Mesenchymal stem cell (in vitro differentiated cells and primary cell): ENCODE results near the gene SHROOM1.
A peak's percentile ranks its signal among the peaks of the same experiment; 100 is the strongest.

Source experiments
- DNase-seq: peaks from one replicate; pipeline ENCODE4 v3.0.0-alpha.2; 2013
- H2AFZ ChIP-seq: one replicate; pipeline ENCODE4 v1.6.1; 2013; ENCODE audit warnings: low read depth, mild to moderate bottlenecking, control low read depth, inconsistent platforms, low read length, moderate library complexity
- H2AK5ac ChIP-seq: 2 replicates; pipeline ENCODE4 v1.6.1; 2013; ENCODE audit warnings: low read length, moderate library complexity, mild to moderate bottlenecking, inconsistent platforms; ENCODE audit not compliant: severe bottlenecking
- H2BK120ac ChIP-seq: one replicate; pipeline ENCODE4 v1.6.1; 2013; ENCODE audit warnings: low read depth, mild to moderate bottlenecking, inconsistent platforms, low read length, moderate library complexity
- H2BK12ac ChIP-seq, 2 experiments: one replicate each; pipeline ENCODE4 v1.6.1; 2013; ENCODE audit warnings: inconsistent platforms in 2 of 2, low read length in 2 of 2, mild to moderate bottlenecking in 2 of 2, moderate library complexity in 2 of 2, control low read depth in 1 of 2
- H2BK15ac ChIP-seq: one replicate; pipeline ENCODE4 v1.6.1; 2013; ENCODE audit warnings: mild to moderate bottlenecking, low read depth, inconsistent platforms; ENCODE audit not compliant: poor library complexity, severe bottlenecking
- H2BK5ac ChIP-seq: 2 replicates; pipeline ENCODE4 v1.6.1; 2013; ENCODE audit warnings: low read depth, mild to moderate bottlenecking, low read length, control low read depth, inconsistent platforms; ENCODE audit not compliant: poor library complexity, severe bottlenecking
- H3K14ac ChIP-seq, 2 experiments: one replicate each; pipeline ENCODE4 v1.6.1; 2013; ENCODE audit warnings: inconsistent platforms in 2 of 2, low read length in 2 of 2, control low read depth in 1 of 2, mild to moderate bottlenecking in 1 of 2, moderate library complexity in 1 of 2
- H3K18ac ChIP-seq, 2 experiments: one replicate each; pipeline ENCODE4 v1.6.1; 2013; ENCODE audit warnings: inconsistent platforms in 2 of 2, low read length in 2 of 2, control low read depth in 1 of 2, low read depth in 1 of 2, mild to moderate bottlenecking in 1 of 2
- H3K23ac ChIP-seq, 2 experiments: one replicate each; pipeline ENCODE4 v1.6.1; 2013; ENCODE audit warnings: inconsistent platforms in 2 of 2, low read length in 2 of 2, mild to moderate bottlenecking in 2 of 2, moderate library complexity in 2 of 2, control low read depth in 1 of 2
- H3K27ac ChIP-seq: 2 replicates; pipeline ENCODE4 v1.5.1; 2013; ENCODE audit warnings: mild to moderate bottlenecking, moderate library complexity, low read length, control low read depth, inconsistent platforms; ENCODE audit not compliant: poor library complexity, severe bottlenecking
- H3K27me3 ChIP-seq, 2 experiments: 2 replicates each; pipeline versions ENCODE4 v1.6.1 to v1.7.0; 2013; ENCODE audit warnings: low read length in 2 of 2, mild to moderate bottlenecking in 2 of 2, moderate library complexity in 2 of 2, control low read depth in 1 of 2, inconsistent platforms in 1 of 2; ENCODE audit not compliant: control insufficient read depth in 1 of 2, insufficient read depth in 1 of 2
- H3K36me3 ChIP-seq, 2 experiments: 2 replicates each; pipeline versions ENCODE4 v1.6.1 to v1.7.0; 2013; ENCODE audit warnings: low read length in 2 of 2, control low read depth in 1 of 2, inconsistent platforms in 1 of 2, low read depth in 1 of 2, mild to moderate bottlenecking in 1 of 2; ENCODE audit not compliant: insufficient read depth in 2 of 2, control insufficient read depth in 1 of 2
- H3K4ac ChIP-seq, 2 experiments: one replicate each; pipeline ENCODE4 v1.6.1; 2013; ENCODE audit warnings: inconsistent platforms in 2 of 2, low read length in 2 of 2, mild to moderate bottlenecking in 2 of 2, moderate library complexity in 2 of 2, control low read depth in 1 of 2, low read depth in 1 of 2
- H3K4me1 ChIP-seq: 2 replicates; pipeline ENCODE4 v1.6.1; 2013; ENCODE audit warnings: low read depth, low read length, control low read depth; ENCODE audit not compliant: control insufficient read depth, insufficient read depth
- H3K4me2 ChIP-seq: 2 replicates; pipeline ENCODE4 v1.6.1; 2013; ENCODE audit warnings: low read length, mild to moderate bottlenecking, inconsistent platforms; ENCODE audit not compliant: poor library complexity, severe bottlenecking
- H3K4me3 ChIP-seq, 2 experiments: 2 replicates each; pipeline versions ENCODE4 v1.5.1 to v1.7.0; 2013; ENCODE audit warnings: low read length in 2 of 2, mild to moderate bottlenecking in 2 of 2, control low read depth in 1 of 2, low read depth in 1 of 2; ENCODE audit not compliant: insufficient read depth in 1 of 2
- H3K79me1 ChIP-seq: replicated peaks from 2 replicates; pipeline ENCODE4 v1.6.1; 2013; ENCODE audit warnings: mild to moderate bottlenecking, control low read depth, low read length, inconsistent platforms; ENCODE audit not compliant: poor library complexity, severe bottlenecking
- H3K9ac ChIP-seq: 2 replicates; pipeline ENCODE4 v1.7.0; 2013; ENCODE audit warnings: mild to moderate bottlenecking, low read length, moderate library complexity
- H3K9me3 ChIP-seq: 2 replicates; pipeline ENCODE4 v1.7.0; 2013; ENCODE audit warnings: mild to moderate bottlenecking, low read length; ENCODE audit not compliant: control insufficient read depth
- H4K8ac ChIP-seq: one replicate; pipeline ENCODE4 v1.6.1; 2013; ENCODE audit warnings: inconsistent platforms, mild to moderate bottlenecking, low read length, moderate library complexity
- H4K91ac ChIP-seq: one replicate; pipeline ENCODE4 v1.6.1; 2013; ENCODE audit warnings: mild to moderate bottlenecking, low read length, inconsistent platforms
- WGBS: methylation state at CpG from one replicate; pipeline ENCODE4 v1.1.7; 2013; ENCODE audit warnings: mixed read lengths; 5-methylcytosine and 5-hydroxymethylcytosine counted together

The SHROOM1 gene

DNA sequence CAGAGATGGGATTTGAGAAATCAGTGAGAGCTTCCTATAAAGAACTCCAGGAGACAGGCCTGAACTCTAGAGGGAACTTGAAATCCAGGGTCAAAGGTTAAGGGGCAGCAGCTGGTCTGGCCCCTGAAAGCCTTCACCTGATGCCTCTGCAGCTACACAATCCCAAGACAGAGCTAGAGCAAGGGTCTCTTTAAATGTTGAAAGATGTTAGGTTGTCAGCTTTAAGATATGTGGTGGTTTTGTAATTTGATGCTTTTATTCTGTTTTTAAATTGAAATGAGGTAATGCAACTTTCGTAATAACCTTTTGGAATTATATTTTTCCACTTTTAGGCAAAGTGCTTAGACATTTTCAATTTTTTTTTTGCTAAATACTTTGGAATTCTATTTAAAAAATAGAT, 15.0 kb downstream of the SHROOM1 start:
- Histone ChIP-seq H3K79me1 (no peaks in the 10 kb centered on the region), H3K23ac (no peak overlapping the region), H4K91ac (no peak overlapping the region), H3K9me3 (no peaks in the 10 kb centered on the region), H3K4me3 (no peak overlapping the region), H2AFZ (no peak overlapping the region), H3K27ac (no peak overlapping the region), H3K4me2 (no peak overlapping the region), H3K36me3 (peaks cover 0 to 7% of the 10 kb centered on the region in 2 experiments), H3K9ac (no peak overlapping the region), H3K14ac (no peak overlapping the region), H2BK15ac (no peak overlapping the region), H3K27me3 (peaks cover 15 to 33% of the 10 kb centered on the region in 2 experiments), H2BK12ac (no peak overlapping the region), H2BK5ac (no peak overlapping the region), H3K4ac (no peak overlapping the region), H3K18ac (no peak overlapping the region), H4K8ac (no peak overlapping the region), H2AK5ac (no peak overlapping the region), H2BK120ac (no peak overlapping the region), H3K4me1 (peaks cover 19% of the 10 kb centered on the region)
- DNase-seq, result no peak
- no CpG with 5 or more reads among the region's 1 CpG for WGBS

- Histone ChIP-seq H3K36me3 (peaks cover 0 to 7% of the 10 kb centered on the region in 2 experiments), H3K14ac (peak overlapping the region in 1 of 2 experiments; percentile 18), H2BK5ac (no peak overlapping the region), H3K4me3 (peak overlapping the region in 1 of 2 experiments; percentile 27), H3K9ac (no peak overlapping the region), H2BK120ac (no peak overlapping the region), H4K91ac (peak overlapping the region; percentile 40), H3K27me3 (peaks cover 16 to 36% of the 10 kb centered on the region in 2 experiments), H2AFZ (peak overlapping the region; percentile 86), H3K23ac (no peak overlapping the region), H3K18ac (peak overlapping the region in 1 of 2 experiments; percentile 11), H3K4ac (no peak overlapping the region), H2BK12ac (peak overlapping the region in 1 of 2 experiments; percentile 63), H2AK5ac (no peak overlapping the region), H3K27ac (no peak overlapping the region), H2BK15ac (no peak overlapping the region), H3K79me1 (no peaks in the 10 kb centered on the region), H4K8ac (no peak overlapping the region), H3K4me1 (peaks cover 19% of the 10 kb centered on the region), H3K4me2 (peak overlapping the region; percentile 27), H3K9me3 (no peaks in the 10 kb centered on the region)
- no peak for DNase-seq
- 63% methylated on average over 81 of the region's 81 CpGs for WGBS
These were observed 15.7 kb downstream of the SHROOM1 start for GRCh38 chr5:132814503-132815294.

DNA sequence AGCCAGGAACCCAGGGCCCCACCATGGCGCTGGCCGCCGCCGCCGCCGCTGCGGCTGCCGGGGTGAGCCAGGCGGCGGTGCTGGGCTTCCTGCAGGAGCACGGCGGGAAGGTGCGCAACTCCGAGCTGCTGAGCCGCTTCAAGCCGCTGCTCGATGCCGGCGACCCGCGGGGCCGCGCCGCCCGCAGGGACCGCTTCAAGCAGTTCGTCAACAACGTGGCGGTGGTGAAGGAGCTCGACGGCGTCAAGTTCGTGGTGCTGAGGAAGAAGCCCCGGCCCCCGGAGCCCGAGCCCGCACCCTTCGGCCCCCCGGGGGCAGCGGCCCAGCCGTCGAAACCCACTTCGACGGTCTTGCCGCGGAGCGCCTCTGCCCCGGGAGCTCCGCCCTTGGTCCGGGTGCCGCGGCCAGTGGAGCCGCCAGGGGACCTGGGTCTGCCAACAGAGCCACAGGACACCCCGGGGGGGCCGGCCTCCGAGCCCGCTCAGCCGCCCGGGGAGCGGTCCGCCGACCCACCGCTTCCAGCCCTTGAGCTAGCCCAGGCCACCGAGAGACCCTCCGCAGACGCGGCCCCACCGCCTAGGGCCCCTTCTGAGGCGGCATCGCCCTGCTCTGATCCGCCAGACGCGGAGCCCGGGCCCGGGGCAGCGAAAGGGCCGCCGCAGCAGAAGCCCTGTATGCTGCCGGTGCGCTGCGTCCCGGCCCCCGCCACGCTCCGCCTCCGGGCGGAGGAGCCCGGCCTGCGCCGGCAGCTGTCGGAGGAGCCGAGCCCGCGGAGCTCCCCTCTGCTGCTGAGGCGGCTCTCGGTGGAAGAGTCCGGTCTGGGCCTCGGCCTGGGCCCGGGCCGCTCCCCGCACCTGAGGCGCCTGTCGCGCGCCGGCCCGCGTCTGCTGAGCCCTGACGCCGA, 16.6 kb downstream of the SHROOM1 start:
- Histone ChIP-seq H3K4ac (no peak overlapping the region), H3K23ac (peak overlapping the region in 1 of 2 experiments; percentile 72), H2BK120ac (peak overlapping the region; percentile 34), H3K18ac (peak overlapping the region in 1 of 2 experiments; percentile 34), H2BK12ac (no peak overlapping the region), H3K4me1 (peaks cover 19% of the 10 kb centered on the region), H4K91ac (no peak overlapping the region), H3K27me3 (peaks cover 20 to 40% of the 10 kb centered on the region in 2 experiments), H2AK5ac (no peak overlapping the region), H3K4me2 (peak overlapping the region; percentile 97), H3K27ac (no peak overlapping the region), H2BK5ac (no peak overlapping the region), H4K8ac (peak overlapping the region; percentile 71), H2BK15ac (peak overlapping the region; percentile 7), H2AFZ (peak overlapping the region; percentile 86), H3K14ac (no peak overlapping the region), H3K4me3 (peak overlapping the region in 1 of 2 experiments; percentile 57), H3K36me3 (peaks cover 0 to 7% of the 10 kb centered on the region in 2 experiments), H3K9me3 (no peaks in the 10 kb centered on the region), H3K79me1 (no peaks in the 10 kb centered on the region), H3K9ac (no peak overlapping the region)
- peak; percentile 30 for DNase-seq
- WGBS, result 7% methylated on average over 96 of the region's 110 CpGs
